Subcutaneous adipose tissue (tissue), 4 donors: ENCODE results near the gene LIN9. TPM values are rescaled to one million over a fixed set of nuclear protein-coding genes. Genes with fewer than 3 reads are reported as not detected.

ENCODE experiments used
- CTCF ChIP-seq: fragments of 450-650 bp; IDR thresholded peaks from one replicate; pipeline ENCODE4 v1.5.1; 2016; ENCODE audit warnings: low read depth, mild to moderate bottlenecking, control low read depth, antibody characterized with exemption, moderate library complexity
- total RNA-seq, 4 donors: library from RNA; depleted of rRNA; stranded (reverse); fragments of >200 nt; gene quantifications; one replicate each; pipeline ENCODE4 v1.1.0, GENCODE V29; 2016

Gene LIN9
- total RNA-seq, 4 donors from 2014 or later: 1.8 to 4.1 (median 2.1) TPM

- TF ChIP-seq CTCF: no peak
These were observed 88.3 kb downstream of the LIN9 start for GRCh38 chr1:226220473-226221189.

- TF ChIP-seq CTCF: no peak
These were observed 91.7 kb downstream of the LIN9 start for GRCh38 chr1:226217273-226217672.

GRCh38 chr1:226216056-226216455 lies 92.9 kb downstream of the LIN9 start:
- TF ChIP-seq CTCF: no peak

GRCh38 chr1:226215239-226215638 lies 93.7 kb downstream of the LIN9 start:
- no peak for TF ChIP-seq CTCF

- TF ChIP-seq CTCF: no peak
These were observed 96.4 kb downstream of the LIN9 start for GRCh38 chr1:226212545-226212944.

- TF ChIP-seq CTCF: no peak
These were observed 97.7 kb downstream of the LIN9 start for GRCh38 chr1:226211181-226211821.

GRCh38 chr1:226210571-226211176 lies 98.3 kb downstream of the LIN9 start:
- no peak for TF ChIP-seq CTCF
